ENCODE data around the gene PKNOX2.

The PKNOX2 gene

DNA sequence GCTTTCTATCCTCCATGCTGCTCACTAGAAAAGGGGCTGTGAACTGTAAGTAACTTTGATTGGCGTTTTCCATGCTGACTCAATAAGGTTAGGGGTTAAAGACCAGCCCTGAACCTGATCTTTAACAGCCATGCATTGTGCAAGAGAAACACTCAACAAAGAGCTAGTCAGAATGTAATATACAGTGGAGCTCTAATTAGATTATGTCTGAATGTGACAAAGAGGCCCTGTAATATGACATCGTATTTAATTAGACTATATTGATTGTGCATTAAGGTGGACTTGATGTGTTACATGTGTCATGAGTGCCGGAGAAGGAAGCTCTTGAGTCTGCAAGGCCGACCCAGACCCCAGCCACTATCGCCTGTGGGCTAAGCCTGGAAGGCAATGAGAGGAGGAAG, 70.5 kb downstream of the PKNOX2 start:
- no peak for DNase-seq (ENCODE audit: low spot score)

DNA sequence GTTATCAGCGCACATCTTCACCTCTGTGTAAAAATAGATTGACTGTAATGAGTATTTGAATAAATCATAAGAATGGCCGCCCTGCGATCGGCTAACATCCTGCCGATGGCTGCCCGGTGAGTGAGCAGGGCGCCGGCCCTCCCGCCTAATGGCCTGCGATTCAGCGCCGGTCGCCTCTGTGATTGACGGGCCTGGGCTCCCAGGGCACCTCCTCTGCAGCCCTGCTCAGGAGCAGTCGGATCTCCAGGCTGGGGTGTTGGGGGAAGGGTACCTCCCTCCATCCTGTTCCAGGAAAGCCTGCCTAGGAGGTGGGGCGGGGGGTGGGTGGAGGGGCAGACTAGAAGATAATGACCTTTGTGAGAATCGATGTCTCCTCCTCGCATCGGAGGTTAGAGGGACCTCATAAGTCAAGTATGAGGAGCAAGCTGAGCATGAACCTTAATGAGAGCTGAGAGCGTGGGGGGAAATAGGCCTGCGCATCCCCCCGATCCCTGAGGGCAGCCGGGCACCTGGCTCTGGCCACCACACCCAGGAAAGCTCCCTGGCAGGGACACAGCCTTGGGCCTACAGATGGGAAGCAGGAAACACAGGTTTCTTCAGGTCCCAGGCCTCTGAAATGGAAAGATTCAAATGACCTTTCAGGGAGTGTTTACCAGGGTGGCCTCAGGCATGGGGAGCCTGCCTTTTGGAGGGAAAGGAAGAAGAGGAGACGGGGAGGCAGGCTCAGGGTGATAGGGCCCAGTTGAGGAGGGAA, 71.7 kb downstream of the PKNOX2 start:
- DNase-seq (ENCODE audit: low spot score), result no peak

GRCh38 chr11:125239585-125240560, 75.3 kb downstream of the PKNOX2 start:
- DNase-seq (ENCODE audit: low spot score), result no peak

GRCh38 chr11:125241104-125241503, 76.6 kb downstream of the PKNOX2 start:
- DNase-seq (ENCODE audit: low spot score), result no peak

- no peak for DNase-seq (ENCODE audit: low spot score)
Measured at GRCh38 chr11:125242141-125242775, 77.7 kb downstream of the PKNOX2 start.

DNA sequence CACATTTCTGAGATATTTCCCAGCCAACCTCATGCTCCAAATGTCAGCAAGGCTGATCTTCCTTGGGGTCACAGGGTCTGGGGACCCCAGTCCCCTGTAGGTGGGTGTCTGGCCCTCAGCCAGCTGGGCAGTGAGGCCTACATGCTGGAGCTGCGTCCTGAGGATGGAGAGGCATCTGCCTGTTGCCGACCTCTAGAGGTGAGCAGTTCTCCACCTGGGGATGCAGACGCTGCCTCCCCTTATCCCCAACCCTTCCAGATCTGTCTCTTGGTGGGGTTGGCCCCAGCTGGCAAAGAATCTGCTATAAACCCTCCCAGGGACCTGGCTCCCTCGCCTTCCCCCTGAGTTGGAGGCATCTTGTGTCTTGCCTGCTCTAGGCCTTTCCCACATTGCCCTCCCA, 79.6 kb downstream of the PKNOX2 start:
- DNase-seq (ENCODE audit: low spot score), result no peak

- no peak for DNase-seq (ENCODE audit: low spot score)
Measured at GRCh38 chr11:125245299-125245698, 80.7 kb downstream of the PKNOX2 start.

DNA sequence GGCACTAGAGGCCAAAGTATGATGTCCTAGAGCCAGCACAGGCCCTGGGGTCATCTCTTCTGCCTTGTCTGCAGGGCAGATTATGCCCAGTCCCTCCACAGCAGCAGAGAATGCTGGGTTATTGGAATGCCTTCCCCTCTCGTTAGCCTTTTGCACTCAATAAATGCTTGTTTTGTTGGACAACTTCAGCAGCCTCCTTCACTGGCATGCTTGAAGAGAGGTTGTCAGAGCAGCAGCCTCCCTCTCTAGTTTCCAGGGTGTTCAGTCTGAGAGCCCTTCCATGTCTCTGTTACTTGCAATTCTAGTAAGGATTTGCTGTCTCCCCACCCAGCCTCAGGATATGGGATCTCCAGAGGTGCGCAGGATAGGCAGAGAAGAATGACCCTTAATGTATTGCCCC, 82.9 kb downstream of the PKNOX2 start:
- no peak for DNase-seq (ENCODE audit: low spot score)

DNA sequence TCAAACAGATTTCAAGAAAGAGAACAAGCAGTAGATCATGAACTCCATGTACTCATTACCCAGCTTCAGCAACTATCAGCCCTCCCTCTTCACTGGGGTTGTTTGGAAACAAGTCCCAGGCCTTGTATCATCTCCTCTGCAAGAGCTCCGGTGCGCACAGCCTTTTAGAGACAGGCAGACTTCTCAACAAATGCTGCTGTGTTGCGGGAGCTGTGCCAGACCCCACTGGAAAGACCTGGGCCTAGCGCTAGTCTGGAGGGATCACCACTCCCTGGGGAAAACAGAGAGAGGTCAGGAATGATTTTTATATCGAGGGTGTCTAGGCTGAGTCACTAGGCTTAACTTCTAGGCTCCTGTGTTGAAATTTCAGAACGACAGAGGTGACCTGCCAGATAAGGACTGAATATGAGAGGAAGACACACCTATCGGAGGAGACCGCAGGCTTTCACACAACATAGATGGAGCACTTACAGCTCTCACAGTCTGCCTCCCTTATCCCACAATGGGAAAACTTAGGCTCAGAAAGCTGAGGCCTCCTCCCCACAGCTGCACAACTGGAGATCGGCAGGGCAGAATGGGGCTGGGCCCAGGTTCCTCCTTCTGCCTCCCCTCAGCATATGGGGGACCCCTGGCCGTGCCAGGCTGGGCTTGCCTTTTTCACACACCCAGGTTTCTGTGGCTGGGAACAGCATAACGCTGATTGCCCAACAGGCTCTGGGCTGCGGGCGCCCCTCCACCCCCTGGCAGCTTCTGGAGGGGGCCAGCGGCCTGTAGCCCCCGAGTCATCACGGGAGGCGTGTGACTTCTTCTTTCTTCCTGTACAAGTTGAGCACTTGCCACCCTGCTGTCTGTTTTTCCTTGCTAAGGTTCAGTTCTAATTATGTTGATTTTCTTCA, 86.0 kb downstream of the PKNOX2 start:
- no peak for DNase-seq (ENCODE audit: low spot score)

DNA sequence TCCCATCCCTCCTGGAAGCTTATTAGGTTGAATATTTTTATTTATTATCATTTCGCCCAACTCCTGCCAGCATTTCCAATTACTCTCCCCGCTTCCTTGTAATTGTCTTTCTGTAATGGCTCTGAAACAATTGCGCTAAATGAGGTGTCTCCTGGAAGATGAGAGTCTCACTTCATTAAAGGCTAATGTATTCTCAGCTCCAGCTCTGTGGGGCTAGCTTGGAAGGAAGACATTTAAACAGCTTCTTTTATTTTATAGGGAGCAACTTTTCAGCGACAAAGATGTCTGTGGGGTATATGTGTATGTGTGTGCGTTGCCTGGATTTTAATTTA, 86.6 kb downstream of the PKNOX2 start:
- no peak for DNase-seq (ENCODE audit: low spot score)

- DNase-seq (ENCODE audit: low spot score), result no peak
Measured at GRCh38 chr11:125251956-125252355, 87.4 kb downstream of the PKNOX2 start.

GRCh38 chr11:125253289-125253688, 88.7 kb downstream of the PKNOX2 start:
- DNase-seq (ENCODE audit: low spot score), result no peak

- DNase-seq (ENCODE audit: low spot score), result no peak
Measured at GRCh38 chr11:125253795-125254525, 89.4 kb downstream of the PKNOX2 start.

DNA sequence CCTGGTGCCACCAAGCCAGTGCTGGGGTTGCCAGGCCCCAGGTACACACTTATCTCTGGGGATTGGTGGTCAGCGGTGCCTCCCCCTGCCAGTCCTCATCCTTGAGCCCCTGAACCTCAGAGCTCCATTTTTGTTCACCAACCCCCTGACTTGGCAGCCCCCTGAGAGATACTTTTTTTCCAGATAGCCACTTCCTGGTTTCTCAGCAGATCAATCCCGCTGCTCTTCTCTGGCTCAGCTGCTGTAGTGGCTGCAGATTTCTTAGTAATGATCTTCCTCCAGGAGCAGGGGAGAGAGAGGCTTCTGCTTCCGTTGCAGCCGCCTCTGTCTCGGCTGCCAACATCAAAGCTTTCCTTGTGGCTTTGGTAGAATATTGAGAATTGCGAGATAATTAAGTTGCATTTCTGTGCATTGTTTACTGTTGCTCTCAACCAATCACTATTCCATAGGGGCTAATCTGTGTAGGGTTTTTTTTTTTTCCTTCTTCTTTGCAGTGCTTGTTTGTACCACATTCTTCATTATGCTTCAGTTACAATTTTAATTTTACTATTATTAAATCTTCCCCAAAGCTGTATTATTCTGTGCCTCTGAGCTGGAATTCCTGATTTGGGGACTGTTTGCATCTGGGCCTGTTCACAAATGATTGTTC, 92.1 kb downstream of the PKNOX2 start:
- no peak for DNase-seq (ENCODE audit: low spot score)

DNA sequence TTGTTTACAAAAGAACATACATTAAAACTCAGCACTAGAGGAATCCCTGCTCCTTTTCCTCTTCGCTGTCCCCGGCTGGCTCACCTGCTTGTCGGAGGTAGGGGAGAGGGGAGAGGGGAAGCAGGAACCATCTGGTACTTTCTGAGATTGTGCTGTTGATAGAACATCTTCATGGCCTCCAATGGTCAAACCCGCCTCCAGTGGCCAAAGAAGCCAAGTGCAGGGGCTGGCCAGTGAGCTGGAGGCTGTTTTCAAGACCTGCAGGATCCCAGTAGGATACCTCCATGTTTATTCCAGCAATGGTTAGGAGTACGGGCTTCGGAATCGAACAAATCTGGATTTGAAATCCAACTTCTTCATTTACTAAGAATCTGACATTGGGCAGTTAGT, 92.6 kb downstream of the PKNOX2 start:
- no peak for DNase-seq (ENCODE audit: low spot score)

GRCh38 chr11:125257751-125258150, 93.2 kb downstream of the PKNOX2 start:
- no peak for DNase-seq (ENCODE audit: low spot score)

DNA sequence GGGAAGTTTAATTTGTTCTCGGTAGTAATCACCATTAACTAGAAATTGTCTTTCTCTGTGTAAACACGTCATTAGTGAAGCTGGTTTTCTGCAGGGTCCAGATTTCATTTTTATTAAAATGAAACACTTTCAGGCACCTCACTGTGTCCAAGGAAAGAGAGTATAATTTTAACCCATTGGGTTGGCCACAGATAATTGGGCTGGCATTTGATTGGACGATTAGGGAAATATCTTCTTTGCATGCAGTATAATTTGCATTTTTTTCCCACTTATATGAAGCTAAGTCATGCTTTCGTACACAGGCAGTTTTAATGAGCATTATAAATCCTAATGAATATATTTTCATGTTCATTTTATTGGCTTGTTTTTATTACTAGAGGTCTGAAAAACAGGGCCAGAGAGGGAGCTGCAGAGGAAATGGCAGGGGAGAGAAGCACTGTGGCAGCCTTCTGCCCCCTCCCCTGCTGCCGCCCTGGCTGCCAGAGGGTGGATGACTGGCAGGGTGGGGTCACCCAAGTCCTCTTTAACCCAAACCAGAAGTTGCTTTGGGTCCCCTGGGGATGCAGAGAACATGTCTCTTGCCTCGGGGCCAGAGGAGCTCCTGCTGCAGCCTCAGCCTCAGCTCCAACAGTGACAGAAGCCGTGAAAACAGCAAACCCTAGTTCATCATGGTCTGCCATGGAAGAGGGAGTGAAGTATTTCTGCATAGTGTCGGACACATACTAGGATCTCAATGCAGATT, 93.9 kb downstream of the PKNOX2 start:
- DNase-seq (ENCODE audit: low spot score), result no peak

DNA sequence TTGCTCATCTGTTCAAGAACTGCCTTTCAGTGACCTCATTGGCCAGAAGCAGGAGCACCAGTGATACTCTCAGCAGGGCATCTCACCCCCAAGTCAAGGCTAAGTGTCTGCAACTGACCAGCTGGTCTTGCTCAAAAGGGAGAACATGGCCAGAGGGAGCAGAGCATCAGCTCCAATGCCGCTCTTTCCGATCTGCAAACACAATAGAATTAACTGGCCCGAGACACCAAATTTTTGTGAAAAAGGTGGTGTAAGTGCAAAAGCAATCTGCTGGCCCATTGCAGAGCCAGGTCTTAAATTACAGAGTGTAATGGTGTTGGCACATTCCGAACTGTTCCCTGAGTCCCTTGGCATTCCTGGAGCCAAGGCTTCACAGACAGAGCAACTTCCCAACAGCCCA, 97.0 kb downstream of the PKNOX2 start:
- DNase-seq (ENCODE audit: low spot score), result no peak

DNA sequence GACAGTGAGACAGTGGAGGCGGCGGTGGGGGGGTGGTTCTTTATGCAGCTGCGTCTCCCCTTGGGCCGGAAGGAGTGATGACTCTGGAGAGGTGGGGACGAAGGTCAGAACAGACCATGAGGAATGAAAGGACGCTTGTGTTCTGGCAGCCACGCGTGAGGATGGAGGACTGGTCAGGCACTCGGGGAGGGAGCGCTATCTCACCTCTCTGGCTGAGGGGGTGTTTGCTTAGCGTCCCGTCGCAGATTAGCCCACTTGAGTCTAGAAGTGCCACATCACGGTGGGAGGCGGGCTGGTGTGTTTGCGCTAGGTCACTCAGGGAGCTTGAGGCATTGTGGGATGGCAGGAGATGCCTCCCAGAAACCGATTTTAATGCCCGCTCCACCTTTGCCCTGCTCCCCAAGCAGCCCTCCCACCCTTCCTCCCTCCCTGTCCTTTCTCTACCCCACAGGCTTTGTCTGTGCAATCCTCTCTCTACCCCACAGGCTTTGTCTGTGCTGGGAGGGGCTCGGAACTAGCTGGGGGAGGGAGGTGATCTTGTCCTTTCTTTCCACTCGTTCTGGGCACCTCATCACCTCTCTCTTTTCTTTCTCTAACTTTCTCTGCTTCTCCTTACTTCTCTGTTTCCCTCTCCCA, 97.8 kb downstream of the PKNOX2 start:
- DNase-seq (ENCODE audit: low spot score), result no peak

All from left forelimb (tissue), 1 donor.